Lung (tissue), 12 donors: ENCODE measurements around the gene ZRANB3. TPM values are rescaled to one million over a fixed set of nuclear protein-coding genes. Genes with fewer than 3 reads are reported as not detected.

Experiments
- ATAC-seq: fragments of 200-7000 bp; cut with Tn5 transposase; one replicate; pipeline ENCODE4 v1.9.1; 2020; ENCODE audit warnings: moderate number of reproducible peaks; ENCODE audit not compliant: insufficient read depth, low FRiP score
- DNase-seq, 3 donors: peaks; one replicate each; pipeline ENCODE4 v3.0.0-alpha.2; 2013 to 2017
- H3K27ac ChIP-seq, 2 donors: one replicate each; pipeline ENCODE4 v1.5.1; 2013; ENCODE audit warnings: mild to moderate bottlenecking in 2 of 2, moderate library complexity in 2 of 2, control low read depth in 1 of 2, inconsistent platforms in 1 of 2, low read depth in 1 of 2, low read length in 1 of 2
- H3K27me3 ChIP-seq, 3 donors: one replicate each; pipeline ENCODE4 v1.5.1; 2013; ENCODE audit warnings: low read length in 2 of 3; ENCODE audit not compliant: control insufficient read depth in 3 of 3, insufficient read depth in 3 of 3
- H3K36me3 ChIP-seq, 4 donors: one replicate each; pipeline ENCODE4 v1.5.1; 2013; ENCODE audit warnings: low read length in 4 of 4, mild to moderate bottlenecking in 1 of 4, moderate library complexity in 1 of 4; ENCODE audit not compliant: control insufficient read depth in 4 of 4, insufficient read depth in 4 of 4
- H3K4me1 ChIP-seq, 5 donors: one replicate each; pipeline ENCODE4 v1.5.1; 2013; ENCODE audit warnings: low read length in 5 of 5, mild to moderate bottlenecking in 2 of 5, moderate library complexity in 1 of 5; ENCODE audit not compliant: control insufficient read depth in 5 of 5, insufficient read depth in 5 of 5
- H3K4me3 ChIP-seq: one replicate; pipeline ENCODE4 v1.5.1; 2013; ENCODE audit warnings: mild to moderate bottlenecking, control low read depth, moderate library complexity
- H3K9ac ChIP-seq, 2 donors: one replicate each; pipeline ENCODE4 v1.5.1; 2013; ENCODE audit warnings: low read length in 2 of 2, control low read depth in 1 of 2; ENCODE audit not compliant: insufficient read depth in 1 of 2
- H3K9me3 ChIP-seq, 4 donors: one replicate each; pipeline ENCODE4 v1.5.1; 2013; ENCODE audit warnings: low read length in 3 of 4, mild to moderate bottlenecking in 1 of 4, moderate library complexity in 1 of 4; ENCODE audit not compliant: control insufficient read depth in 4 of 4, insufficient read depth in 3 of 4
- WGBS, 2 donors: extraction: QIAGEN DNeasy Blood & Tissue Kit; methylation state at CpG; one replicate each; pipeline ENCODE4 v1.1.7; 2013; 5-methylcytosine and 5-hydroxymethylcytosine counted together
- polyA plus RNA-seq, 2 donors: library from polyadenylated mRNA; stranded (reverse); fragments of 200-250 nt; gene quantifications; one replicate each; pipeline ENCODE4 v1.2.1, GENCODE V29; 2013
- total RNA-seq, 2 donors: library from RNA; depleted of rRNA in 1 of 2; stranded (reverse); fragments of >200 nt in 1 of 2; gene quantifications; one replicate each; pipeline ENCODE4 v1.2.1, GENCODE V29; 2014 to 2021
- TF ChIP-seq, protein P1 (sequence below): IDR thresholded peaks from 2 replicates; pipeline ENCODE4 v1.5.1; 2012; ENCODE audit warnings: mild to moderate bottlenecking; ENCODE audit errors: control extremely low read depth, extremely low read depth
- donor health status: control.
- donor health status: control.
- donor health status: Bipolar disorder and iron deficiency.
- donor health status: healthy.
- donor health status: DM: yes; HTN: yes; CAD: no.

ZRANB3 gene
- total and polyA plus RNA-seq, 4 donors = 1.3 to 14.9 (median 3.3) TPM

DNA sequence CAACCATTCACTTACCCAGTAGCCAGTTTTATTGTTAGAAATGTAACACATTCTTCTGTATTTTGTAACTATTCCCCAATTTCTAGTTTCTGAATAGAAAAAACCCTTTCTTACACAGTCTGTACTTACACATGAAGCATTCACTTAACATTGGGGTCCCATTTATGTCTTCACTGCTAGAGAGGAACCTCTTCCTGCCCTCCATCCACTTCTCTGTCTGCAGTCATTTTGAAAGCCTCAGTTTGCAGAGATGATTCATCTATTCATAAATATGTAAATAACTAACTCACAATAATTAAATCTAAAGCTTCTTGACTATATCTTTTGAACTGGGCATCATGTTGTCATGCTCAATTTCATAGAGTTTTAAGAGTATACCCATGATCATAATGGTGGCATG lies 55.9 kb downstream of the ZRANB3 start:
- no peak overlapping the region for H3K9ac ChIP-seq
- no peak for ATAC-seq
- H3K4me1 ChIP-seq = no peaks in the 10 kb centered on the region
- TF ChIP-seq, protein P1, sequence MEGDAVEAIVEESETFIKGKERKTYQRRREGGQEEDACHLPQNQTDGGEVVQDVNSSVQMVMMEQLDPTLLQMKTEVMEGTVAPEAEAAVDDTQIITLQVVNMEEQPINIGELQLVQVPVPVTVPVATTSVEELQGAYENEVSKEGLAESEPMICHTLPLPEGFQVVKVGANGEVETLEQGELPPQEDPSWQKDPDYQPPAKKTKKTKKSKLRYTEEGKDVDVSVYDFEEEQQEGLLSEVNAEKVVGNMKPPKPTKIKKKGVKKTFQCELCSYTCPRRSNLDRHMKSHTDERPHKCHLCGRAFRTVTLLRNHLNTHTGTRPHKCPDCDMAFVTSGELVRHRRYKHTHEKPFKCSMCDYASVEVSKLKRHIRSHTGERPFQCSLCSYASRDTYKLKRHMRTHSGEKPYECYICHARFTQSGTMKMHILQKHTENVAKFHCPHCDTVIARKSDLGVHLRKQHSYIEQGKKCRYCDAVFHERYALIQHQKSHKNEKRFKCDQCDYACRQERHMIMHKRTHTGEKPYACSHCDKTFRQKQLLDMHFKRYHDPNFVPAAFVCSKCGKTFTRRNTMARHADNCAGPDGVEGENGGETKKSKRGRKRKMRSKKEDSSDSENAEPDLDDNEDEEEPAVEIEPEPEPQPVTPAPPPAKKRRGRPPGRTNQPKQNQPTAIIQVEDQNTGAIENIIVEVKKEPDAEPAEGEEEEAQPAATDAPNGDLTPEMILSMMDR = no peak
- no peaks in the 10 kb centered on the region for H3K36me3 ChIP-seq
- no peak overlapping the region for H3K27ac ChIP-seq
- no peaks in the 10 kb centered on the region for H3K9me3 ChIP-seq
- H3K4me3 ChIP-seq = no peak overlapping the region
- DNase-seq = no peak
- no peaks in the 10 kb centered on the region for H3K27me3 ChIP-seq

DNA sequence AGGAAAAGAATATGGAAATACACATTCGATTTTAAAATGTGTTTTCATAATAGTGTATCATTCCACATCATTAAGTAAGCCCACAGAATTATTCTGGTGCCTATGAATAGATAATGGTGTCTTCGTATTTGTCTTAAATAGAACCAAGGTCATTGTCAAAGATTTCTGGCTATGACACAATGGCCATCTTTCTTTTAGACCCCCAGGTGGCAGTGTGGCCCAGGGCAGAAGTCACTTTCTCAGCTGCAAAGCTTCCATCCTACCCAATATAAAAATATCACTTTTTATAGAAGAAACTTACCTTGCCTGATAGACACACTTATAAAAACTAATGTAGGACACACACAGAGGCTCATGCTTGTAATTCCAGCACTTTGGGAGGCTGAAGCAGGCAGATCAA lies 57.5 kb downstream of the ZRANB3 start:
- H3K27me3 ChIP-seq = no peaks in the 10 kb centered on the region
- H3K4me1 ChIP-seq = no peaks in the 10 kb centered on the region
- no peak overlapping the region for H3K4me3 ChIP-seq
- no peak overlapping the region for H3K27ac ChIP-seq
- no peaks in the 10 kb centered on the region for H3K36me3 ChIP-seq
- no peaks in the 10 kb centered on the region for H3K9me3 ChIP-seq
- TF ChIP-seq, protein P1 = peak; percentile 13
- H3K9ac ChIP-seq = no peak overlapping the region
- DNase-seq = peak in 1 of 3 donors; percentile 3
- no peak for ATAC-seq
- 78 to 84% methylated on average over 2 of the region's 2 CpGs for WGBS, 2 donors

DNA sequence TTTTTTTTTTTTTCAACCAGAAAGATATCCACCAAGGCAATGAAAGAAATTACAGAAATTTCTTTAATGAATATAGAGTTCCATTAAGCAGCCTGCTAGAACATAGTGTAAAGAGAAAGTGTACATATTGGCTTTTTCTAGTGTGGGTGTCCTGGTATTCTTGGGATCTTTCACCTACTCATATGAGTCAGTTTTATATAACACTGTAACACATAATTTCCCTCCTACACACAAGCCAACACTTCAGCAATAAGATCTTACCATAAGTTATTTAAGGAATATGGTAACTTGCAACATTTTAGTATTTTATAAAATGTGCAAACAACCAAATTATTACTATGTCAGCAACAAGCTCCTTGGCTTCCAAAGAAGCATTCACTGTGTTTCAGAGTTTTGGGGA lies 59.9 kb downstream of the ZRANB3 start:
- DNase-seq = no peak
- no peak overlapping the region for H3K9ac ChIP-seq
- no peak for ATAC-seq
- H3K4me3 ChIP-seq = no peak overlapping the region
- TF ChIP-seq, protein P1 = no peak
- no peak overlapping the region for H3K27ac ChIP-seq
- no peaks in the 10 kb centered on the region for H3K27me3 ChIP-seq
- no peaks in the 10 kb centered on the region for H3K36me3 ChIP-seq
- no peaks in the 10 kb centered on the region for H3K9me3 ChIP-seq
- no peaks in the 10 kb centered on the region for H3K4me1 ChIP-seq

DNA sequence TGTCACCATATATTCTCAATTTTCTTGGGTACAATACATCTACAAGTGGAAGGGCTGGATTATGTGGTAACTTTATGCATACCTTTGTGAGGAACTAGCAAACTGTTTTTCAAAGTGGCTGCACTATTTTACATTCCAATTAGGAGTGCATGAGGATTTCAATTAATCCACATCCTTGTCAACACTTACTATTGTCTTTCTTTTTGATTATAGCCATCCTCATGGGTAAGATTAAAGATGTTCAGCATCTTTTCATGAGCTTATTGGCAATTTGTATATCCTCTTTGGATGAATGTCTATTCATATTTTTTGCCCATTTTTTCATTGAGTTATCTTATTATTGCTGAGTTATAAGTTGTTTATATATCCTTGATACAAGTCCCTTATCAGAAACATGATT lies 73.7 kb downstream of the ZRANB3 start:
- Histone ChIP-seq H3K36me3 (no peaks in the 10 kb centered on the region), H3K4me3 (no peak overlapping the region), H3K9ac (no peak overlapping the region), H3K27ac (no peak overlapping the region), H3K4me1 (no peaks in the 10 kb centered on the region), H3K9me3 (peaks cover 0 to 13% (median 5%) of the 10 kb centered on the region in 4 donors), H3K27me3 (no peaks in the 10 kb centered on the region)
- TF ChIP-seq, protein P1 = no peak
- DNase-seq (no peak), ATAC-seq (no peak)
